Glutamatergic neuron (in vitro differentiated cells): Measurements from ENCODE around the gene PRICKLE2. TPM values are rescaled to one million over a fixed set of nuclear protein-coding genes. Genes with fewer than 3 reads are reported as not detected.

Experiments used
- DNase-seq: peaks from one replicate; pipeline ENCODE4 v3.0.0; 2022
- H3K27ac Mint-ChIP-seq: one replicate; pipeline ENCODE4 v1.8.0; 2020; ENCODE audit warnings: mild to moderate bottlenecking, mixed read lengths, inconsistent platforms; ENCODE audit not compliant: unreplicated experiment
- H3K27me3 Mint-ChIP-seq: one replicate; pipeline ENCODE4 v1.8.0; 2020; ENCODE audit warnings: mild to moderate bottlenecking, moderate library complexity, mixed read lengths, inconsistent platforms; ENCODE audit not compliant: unreplicated experiment
- H3K36me3 Mint-ChIP-seq: one replicate; pipeline ENCODE4 v1.8.0; 2020; ENCODE audit warnings: mild to moderate bottlenecking, mixed read lengths, inconsistent platforms; ENCODE audit not compliant: unreplicated experiment
- H3K4me1 Mint-ChIP-seq: one replicate; pipeline ENCODE4 v1.8.0; 2020; ENCODE audit warnings: mild to moderate bottlenecking, low read depth, mixed read lengths, inconsistent platforms; ENCODE audit not compliant: unreplicated experiment
- H3K4me3 Mint-ChIP-seq: one replicate; pipeline ENCODE4 v1.8.0; 2020; ENCODE audit warnings: mild to moderate bottlenecking, mixed read lengths, inconsistent platforms; ENCODE audit not compliant: unreplicated experiment
- H3K9me3 Mint-ChIP-seq: one replicate; pipeline ENCODE4 v1.8.0; 2020; ENCODE audit warnings: mild to moderate bottlenecking, moderate library complexity, mixed read lengths, inconsistent platforms; ENCODE audit not compliant: unreplicated experiment
- CTCF ChIP-seq: fragments of 200-600 bp; sonication (generic); IDR thresholded peaks from one replicate; pipeline ENCODE4 v1.5.0; 2021; ENCODE audit not compliant: partially characterized antibody, unreplicated experiment
- total RNA-seq: library from RNA; stranded (reverse); fragmentation: NEBNext Ultra II Directional; extraction: Animal tissue kit (Norgen Biotek cat#: 25700); gene quantifications from one replicate; pipeline ENCODE4 v1.2.1, GENCODE V29; 2021; ENCODE audit not compliant: unreplicated experiment

The PRICKLE2 gene
- total RNA-seq, 1 donor from 2014 or later = 18.9 TPM

- peaks cover 1% of the 10 kb centered on the region for H3K9me3 Mint-ChIP-seq
Observed at GRCh38 chr3:64234571-64234970, 9.3 kb upstream of the PRICKLE2 start.

GRCh38 chr3:64232821-64233220, 7.6 kb upstream of the PRICKLE2 start:
- Mint-ChIP-seq H3K27ac (no peak overlapping the region), H3K36me3 (no peaks in the 10 kb centered on the region)

More at GRCh38 chr3:64234571-64234970, 9.3 kb upstream of the PRICKLE2 start:
- Mint-ChIP-seq H3K4me3 (no peak overlapping the region), H3K27ac (no peak overlapping the region), H3K27me3 (peaks cover 5% of the 10 kb centered on the region), H3K36me3 (no peaks in the 10 kb centered on the region), H3K4me1 (peaks cover 5% of the 10 kb centered on the region)
- no peak for DNase-seq
- no peak for TF ChIP-seq CTCF

GRCh38 chr3:64229903-64230302, 4.6 kb upstream of the PRICKLE2 start:
- Mint-ChIP-seq H3K4me1 (peaks cover 23% of the 10 kb centered on the region), H3K9me3 (peaks cover 2% of the 10 kb centered on the region), H3K27ac (no peak overlapping the region), H3K27me3 (peaks cover 6% of the 10 kb centered on the region), H3K36me3 (no peaks in the 10 kb centered on the region), H3K4me3 (no peak overlapping the region)
- no peak for TF ChIP-seq CTCF
- no peak for DNase-seq

More at GRCh38 chr3:64232821-64233220, 7.6 kb upstream of the PRICKLE2 start:
- peaks cover 5% of the 10 kb centered on the region for H3K4me1 Mint-ChIP-seq
- no peak overlapping the region for H3K4me3 Mint-ChIP-seq
- peaks cover 1% of the 10 kb centered on the region for H3K9me3 Mint-ChIP-seq
- DNase-seq = no peak
- peak; percentile 8 for TF ChIP-seq CTCF
- H3K27me3 Mint-ChIP-seq = peaks cover 4% of the 10 kb centered on the region

GRCh38 chr3:64228110-64228509, 2.8 kb upstream of the PRICKLE2 start:
- peaks cover 2% of the 10 kb centered on the region for H3K9me3 Mint-ChIP-seq
- DNase-seq = no peak
- H3K4me3 Mint-ChIP-seq = no peak overlapping the region
- H3K27me3 Mint-ChIP-seq = peaks cover 3% of the 10 kb centered on the region
- H3K27ac Mint-ChIP-seq = no peak overlapping the region
- H3K4me1 Mint-ChIP-seq = peaks cover 30% of the 10 kb centered on the region
- H3K36me3 Mint-ChIP-seq = no peaks in the 10 kb centered on the region
- no peak for TF ChIP-seq CTCF

GRCh38 chr3:64226730-64227129, 1.5 kb upstream of the PRICKLE2 start:
- no peak for DNase-seq
- Mint-ChIP-seq H3K27ac (peak overlapping the region; percentile 81), H3K4me1 (peaks cover 42% of the 10 kb centered on the region)

More at GRCh38 chr3:64226730-64227129, 1.5 kb upstream of the PRICKLE2 start:
- peaks cover 2% of the 10 kb centered on the region for H3K9me3 Mint-ChIP-seq
- no peak for TF ChIP-seq CTCF
- peaks cover 3% of the 10 kb centered on the region for H3K27me3 Mint-ChIP-seq
- H3K4me3 Mint-ChIP-seq = peak overlapping the region; percentile 92
- H3K36me3 Mint-ChIP-seq = no peaks in the 10 kb centered on the region
